Vagina (tissue), 2 donors: ENCODE results near the gene SLC28A1.

Source experiments
- CTCF ChIP-seq, 3 experiments: fragments of 450-650 bp in 2 of 3; fragments of 200-600 bp in 1 of 3; sonication (generic) in 1 of 3; IDR thresholded peaks; one replicate each; pipeline ENCODE4 v1.5.1; 2017 to 2019; ENCODE audit warnings: antibody characterized with exemption in 3 of 3, mild to moderate bottlenecking in 2 of 3, moderate library complexity in 2 of 3
- POLR2AphosphoS5 ChIP-seq, 2 donors: sonication (generic); formaldehyde crosslinking; IDR thresholded peaks; one replicate each; pipeline ENCODE4 v1.9.0; 2017; ENCODE audit warnings: antibody characterized with exemption in 2 of 2, mild to moderate bottlenecking in 2 of 2, low read depth in 1 of 2; ENCODE audit not compliant: insufficient read depth in 1 of 2

GRCh38 chr15:84847382-84847781 lies 37.1 kb upstream of the SLC28A1 start:
- no peak for TF ChIP-seq CTCF (IDR thresholded peaks at IDR 0.05)
- no peak for TF ChIP-seq POLR2AphosphoS5 (IDR thresholded peaks at IDR 0.05; ENCODE audit: insufficient read depth in 1 of 2, low read depth in 1 of 2)
